ENCODE data around the gene NSUN6.

- TF ChIP-seq, protein P1, sequence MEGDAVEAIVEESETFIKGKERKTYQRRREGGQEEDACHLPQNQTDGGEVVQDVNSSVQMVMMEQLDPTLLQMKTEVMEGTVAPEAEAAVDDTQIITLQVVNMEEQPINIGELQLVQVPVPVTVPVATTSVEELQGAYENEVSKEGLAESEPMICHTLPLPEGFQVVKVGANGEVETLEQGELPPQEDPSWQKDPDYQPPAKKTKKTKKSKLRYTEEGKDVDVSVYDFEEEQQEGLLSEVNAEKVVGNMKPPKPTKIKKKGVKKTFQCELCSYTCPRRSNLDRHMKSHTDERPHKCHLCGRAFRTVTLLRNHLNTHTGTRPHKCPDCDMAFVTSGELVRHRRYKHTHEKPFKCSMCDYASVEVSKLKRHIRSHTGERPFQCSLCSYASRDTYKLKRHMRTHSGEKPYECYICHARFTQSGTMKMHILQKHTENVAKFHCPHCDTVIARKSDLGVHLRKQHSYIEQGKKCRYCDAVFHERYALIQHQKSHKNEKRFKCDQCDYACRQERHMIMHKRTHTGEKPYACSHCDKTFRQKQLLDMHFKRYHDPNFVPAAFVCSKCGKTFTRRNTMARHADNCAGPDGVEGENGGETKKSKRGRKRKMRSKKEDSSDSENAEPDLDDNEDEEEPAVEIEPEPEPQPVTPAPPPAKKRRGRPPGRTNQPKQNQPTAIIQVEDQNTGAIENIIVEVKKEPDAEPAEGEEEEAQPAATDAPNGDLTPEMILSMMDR (IDR thresholded peaks at IDR 0.05), result no peak
- TF ChIP-seq EP300 (IDR thresholded peaks at IDR 0.05; ENCODE audit: low read depth) (no peak), POLR2A (IDR thresholded peaks at IDR 0.05) (no peak)
These were observed 80.3 kb downstream of the NSUN6 start for GRCh38 chr10:18571076-18571475.

Data from transverse colon (tissue), 3 donors.